ENCODE results near the gene MSH4.
"Not testable (repeated sequence)": the region's sequence is repeated elsewhere in the genome, so short reads cannot be mapped to it uniquely, and the experiment has no call there.

MSH4 gene

GRCh38 chr1:75797606-75798216 is 1.0 kb downstream of the MSH4 start:
- no peak for DNase-seq

GRCh38 chr1:75801480-75801879 is 4.8 kb downstream of the MSH4 start:
- not testable (repeated sequence) for DNase-seq

- no peak for DNase-seq
These were observed 12.2 kb downstream of the MSH4 start for GRCh38 chr1:75808921-75809320.

GRCh38 chr1:75810113-75810512 is 13.4 kb downstream of the MSH4 start:
- not testable (repeated sequence) for DNase-seq

- DNase-seq = no peak
These were observed 14.7 kb downstream of the MSH4 start for GRCh38 chr1:75811211-75811981.

DNA sequence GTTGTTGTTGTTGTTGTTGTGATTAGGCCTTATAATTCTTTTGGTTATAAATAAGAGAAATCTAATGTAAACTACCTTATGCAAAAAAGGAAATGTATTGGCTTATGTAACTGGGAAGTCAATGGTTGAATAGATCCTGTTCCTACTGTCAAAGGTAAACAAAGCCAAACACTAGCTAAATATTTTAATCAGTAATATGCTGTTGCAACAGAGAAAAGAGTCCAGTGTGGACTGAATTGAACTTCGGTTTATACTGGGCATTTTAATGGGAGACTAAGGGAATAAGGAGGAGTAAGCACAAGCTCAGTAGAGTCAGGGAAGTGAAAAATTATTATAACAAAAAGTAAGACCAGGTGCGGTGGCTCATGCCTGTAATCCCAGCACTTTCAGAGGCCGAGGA is 15.4 kb downstream of the MSH4 start:
- no peak for DNase-seq

- DNase-seq = not testable (repeated sequence)
These were observed 26.9 kb downstream of the MSH4 start for GRCh38 chr1:75823596-75823995.

DNA sequence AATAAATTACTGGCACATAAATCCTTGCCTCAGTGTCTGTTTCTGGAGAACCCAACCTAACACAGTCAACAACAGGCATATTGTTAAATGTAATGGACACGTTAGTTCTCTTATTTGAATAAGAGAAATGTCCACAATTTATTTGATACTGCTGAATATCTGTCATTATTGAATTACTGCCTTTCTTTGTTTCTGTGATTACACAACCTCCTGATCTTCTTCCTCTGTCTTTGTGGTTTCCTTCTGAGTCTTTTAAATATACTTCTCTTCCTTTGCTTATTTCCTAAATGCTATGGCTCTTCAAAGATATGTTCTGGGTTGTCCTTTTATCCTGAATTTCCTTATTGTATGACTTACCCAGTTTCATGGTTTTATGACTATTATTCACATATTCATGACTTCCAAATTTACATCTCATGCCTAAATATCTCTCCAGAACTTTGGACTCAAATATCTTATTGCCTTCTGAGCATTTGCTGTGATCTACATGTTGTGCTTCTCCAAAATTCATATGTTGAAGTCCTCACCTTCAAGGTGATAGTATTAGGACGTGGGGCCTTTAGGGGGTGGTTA is 39.9 kb downstream of the MSH4 start:
- no peak for DNase-seq

GRCh38 chr1:75838079-75838478 is 41.4 kb downstream of the MSH4 start:
- DNase-seq = no peak

DNA sequence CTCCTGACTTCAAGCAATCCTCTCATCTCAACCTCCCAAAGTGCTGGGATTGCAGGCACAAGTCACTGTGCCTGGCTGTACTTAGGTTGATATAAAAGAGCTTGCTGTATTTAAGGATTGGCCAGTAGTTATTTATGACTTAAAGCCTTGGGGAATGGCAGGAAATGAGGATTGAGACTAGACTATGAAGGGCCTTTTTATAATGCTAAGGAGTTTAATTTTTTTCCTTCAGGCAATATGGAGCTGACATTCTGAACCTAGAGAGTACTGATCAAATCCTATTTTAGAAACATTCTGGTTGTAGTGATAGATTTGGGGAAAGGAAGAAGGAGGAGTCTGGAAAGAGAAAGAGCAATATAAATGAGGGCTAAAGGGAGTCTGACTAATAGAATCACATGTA is 44.7 kb downstream of the MSH4 start:
- DNase-seq = no peak

- DNase-seq = no peak
These were observed 48.9 kb downstream of the MSH4 start for GRCh38 chr1:75845576-75845975.

DNA sequence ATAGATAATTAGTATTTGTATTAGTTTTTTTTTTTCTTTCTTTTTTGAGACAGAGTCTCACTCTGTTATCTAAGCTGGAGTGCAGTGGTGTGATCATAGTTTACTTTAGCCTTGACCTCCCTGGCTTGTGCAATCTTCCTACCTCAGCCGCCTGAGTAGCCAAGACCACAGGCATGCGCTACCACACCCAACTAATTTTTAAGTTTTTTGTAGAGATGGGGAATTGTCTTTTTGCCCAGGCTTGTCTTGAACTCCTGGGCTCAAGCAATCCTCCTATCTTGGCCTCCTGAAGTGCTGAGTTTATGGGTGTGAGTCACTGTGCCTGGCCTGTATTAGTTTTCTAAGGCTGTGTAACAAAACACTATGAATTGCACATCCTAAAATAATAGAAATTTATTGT is 58.3 kb downstream of the MSH4 start:
- DNase-seq = no peak

GRCh38 chr1:75855734-75856133 is 59.1 kb downstream of the MSH4 start:
- DNase-seq = no peak

DNA sequence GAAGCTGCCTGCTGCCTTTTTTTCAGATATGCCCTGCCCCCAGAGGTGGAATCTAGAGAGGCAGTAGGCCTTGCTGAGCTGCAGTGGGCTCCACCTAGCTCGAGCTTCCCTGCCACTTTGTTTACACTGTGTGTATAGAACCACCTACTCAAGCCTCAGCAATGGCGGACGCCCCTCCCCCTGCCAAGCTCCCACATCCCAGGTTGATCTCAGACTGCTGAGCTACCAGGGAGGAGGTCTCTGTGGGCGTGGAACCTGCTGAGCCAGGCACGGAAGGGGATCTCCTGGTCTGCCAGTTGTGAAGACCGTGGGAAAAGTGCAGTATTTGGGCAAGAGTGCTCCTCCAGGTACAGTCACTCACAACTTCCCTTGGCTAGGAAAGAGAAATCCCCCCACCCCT is 65.1 kb downstream of the MSH4 start:
- no peak for DNase-seq

GRCh38 chr1:75870951-75871350 is 74.3 kb downstream of the MSH4 start:
- no peak for DNase-seq

- DNase-seq = no peak
These were observed 83.3 kb downstream of the MSH4 start for GRCh38 chr1:75879985-75880384.

DNA sequence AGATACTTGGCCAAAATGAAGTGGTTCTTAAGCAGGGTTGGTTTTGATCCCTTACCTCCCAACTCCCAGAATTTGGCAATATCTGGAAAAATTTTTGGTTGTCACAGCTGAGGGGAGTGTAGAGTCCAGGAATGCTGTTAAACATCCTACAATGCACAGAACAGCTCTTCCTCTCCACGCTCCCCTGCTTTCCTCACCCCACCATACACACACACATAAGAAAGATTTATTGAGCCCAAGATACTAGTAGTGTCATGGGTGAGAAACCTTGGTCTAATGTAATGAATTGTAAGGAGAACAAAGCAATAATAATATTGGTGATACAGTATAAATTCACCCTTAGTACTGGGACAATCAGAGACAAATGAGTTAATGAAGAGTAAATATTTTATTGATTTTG is 87.8 kb downstream of the MSH4 start:
- no peak for DNase-seq

- no peak for DNase-seq
These were observed 104.7 kb downstream of the MSH4 start for GRCh38 chr1:75901371-75901770.

DNA sequence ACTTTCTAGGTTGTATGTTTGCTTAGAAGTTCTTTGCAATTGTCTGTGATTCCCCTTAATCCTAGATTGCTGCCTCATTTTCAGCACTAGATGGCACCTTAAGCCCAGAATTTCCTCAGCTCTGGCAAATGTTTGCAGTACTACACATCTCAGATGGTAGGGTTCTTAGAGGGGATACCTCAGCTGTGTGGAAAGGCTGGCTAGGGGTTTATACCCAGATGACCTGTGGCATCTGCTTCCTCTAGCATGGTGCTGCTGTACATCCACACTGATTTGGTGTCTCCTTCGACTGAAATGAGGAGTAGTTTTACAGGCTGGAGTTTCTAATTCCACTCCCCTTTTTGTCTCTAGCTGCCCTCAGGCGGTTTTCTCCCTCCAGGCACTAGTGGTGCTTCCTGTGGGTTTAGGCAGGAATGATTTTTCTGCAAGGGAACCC is 112.1 kb downstream of the MSH4 start:
- DNase-seq = no peak

DNA sequence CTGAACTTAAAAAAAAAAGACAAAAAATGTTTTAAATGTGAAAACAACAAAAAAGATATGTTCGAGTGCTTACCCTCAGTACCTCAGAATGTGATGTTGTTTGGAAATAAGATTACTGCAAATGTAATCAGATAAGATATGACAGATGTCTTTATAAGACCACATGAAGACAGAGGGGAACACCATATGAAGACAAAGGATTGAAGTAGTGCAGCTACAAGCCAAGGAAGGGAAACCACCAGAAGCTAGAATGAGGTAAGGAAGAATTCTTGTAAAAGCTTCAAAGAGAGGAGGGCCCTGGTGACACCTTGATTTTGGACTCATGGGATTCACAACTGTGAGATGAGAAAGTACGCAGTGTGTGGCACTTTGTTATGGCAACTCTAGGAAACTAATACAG is 120.2 kb downstream of the MSH4 start:
- no peak for DNase-seq

GRCh38 chr1:75922698-75923097 is 126.0 kb downstream of the MSH4 start:
- no peak for DNase-seq

DNA sequence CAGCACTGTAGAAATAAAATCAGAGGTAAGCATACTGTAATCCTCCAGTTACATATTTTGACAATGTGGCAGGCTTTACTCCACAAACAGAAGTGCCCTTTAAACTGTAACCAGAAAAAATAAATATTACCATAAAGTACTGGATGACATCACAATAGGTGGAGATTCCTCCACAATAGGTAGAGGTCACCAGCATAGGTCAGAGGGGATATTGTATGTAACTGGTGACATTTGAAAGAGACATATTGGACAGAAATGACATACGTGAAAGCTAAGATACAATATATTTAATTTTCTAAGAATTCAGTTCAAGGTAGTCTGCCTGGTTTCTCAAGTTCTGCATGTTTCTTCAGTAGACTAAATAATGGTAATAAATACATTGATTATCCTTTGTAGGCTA is 135.6 kb downstream of the MSH4 start, which contains the start of gene ASB17:
Gene ASB17, minus strand, starts transcription at position 101 of the 400 bp plus-strand sequence. CDS start 113 bp downstream, outside the sequence.
- DNase-seq = no peak

- no peak for DNase-seq
These were observed 140.4 kb downstream of the MSH4 start for GRCh38 chr1:75937034-75937433.

DNA sequence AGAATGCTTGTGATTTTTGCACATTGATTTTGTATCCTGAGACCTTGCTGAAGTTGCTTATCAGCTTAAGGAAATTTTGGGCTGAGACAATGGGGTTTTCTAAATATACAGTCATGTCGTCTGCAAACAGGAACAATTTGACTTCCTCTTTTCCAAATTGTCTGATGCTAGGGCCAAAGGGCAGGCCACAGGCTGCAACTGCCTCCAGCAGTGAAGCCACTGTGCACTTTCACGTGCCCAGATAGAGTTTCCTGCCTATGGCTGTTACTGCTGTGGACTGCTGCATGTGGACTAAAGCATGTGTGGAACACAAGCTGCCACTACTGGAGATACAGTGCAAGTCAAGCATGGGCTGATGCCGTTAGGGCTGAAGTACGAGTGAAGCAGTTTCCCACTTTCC is 146.4 kb downstream of the MSH4 start:
- not testable (repeated sequence) for DNase-seq

All from CD4-positive, alpha-beta T cell treated with Interleukin-4 for 4 hours (primary cell).